B cell (primary cell): ENCODE measurements around the gene ANGEL2. TPM values are rescaled to one million over a fixed set of nuclear protein-coding genes. Genes with fewer than 3 reads are reported as not detected.

Experiments
- ATAC-seq: fragments of 200-7000 bp; cut with Tn5 transposase; one replicate; pipeline ENCODE4 v1.10.0; 2021; ENCODE audit warnings: low read depth, mild to moderate bottlenecking, moderate number of reproducible peaks, moderate library complexity
- CTCF ChIA-PET: fragments of 350-600 bp; sonication (Branson Sonifier 250); formaldehyde crosslinking; loops from one replicate; lab custom pipeline; 2021; ENCODE audit warnings: antibody characterized with exemption, inconsistent platforms; lab: Charles Lee
- POLR2A ChIA-PET: fragments of 350-600 bp; sonication (Branson Sonifier 250); formaldehyde crosslinking; loops from one replicate; lab custom pipeline; 2021; ENCODE audit warnings: antibody characterized with exemption; lab: Charles Lee
- DNase-seq: peaks from one replicate; pipeline ENCODE4 v3.0.0; 2013
- H2AFZ ChIP-seq: 2 replicates; pipeline ENCODE4 v1.6.1; 2012; ENCODE audit warnings: mild to moderate bottlenecking, low read depth, low read length; ENCODE audit not compliant: insufficient read depth, poor library complexity, severe bottlenecking
- H3K27ac ChIP-seq, 2 donors: 1 replicate in 1 of 2; 2 replicates in 1 of 2; pipeline ENCODE4 v1.5.1; 2012 to 2013; ENCODE audit warnings: low read length in 2 of 2, mild to moderate bottlenecking in 2 of 2, moderate library complexity in 1 of 2
- H3K27me3 ChIP-seq, 4 experiments: fragments of 200-600 bp in 1 of 4; sonication (generic) in 1 of 4; replicated peaks in 1 of 4; 1 replicate in 2 of 4; 2 replicates in 2 of 4; pipeline versions ENCODE4 v1.6.1 to v1.7.0; 2013 to 2016; ENCODE audit warnings: low read length in 3 of 4, mild to moderate bottlenecking in 2 of 4, mixed read lengths in 1 of 4, moderate library complexity in 1 of 4; ENCODE audit not compliant: insufficient read depth in 4 of 4, control insufficient read depth in 3 of 4; ENCODE audit errors: control extremely low read depth in 1 of 4
- H3K36me3 ChIP-seq, 2 experiments: replicated peaks in 1 of 2; 1 replicate in 1 of 2; 2 replicates in 1 of 2; pipeline versions ENCODE4 v1.6.1 to v1.7.1; 2013; ENCODE audit warnings: low read length in 1 of 2; ENCODE audit not compliant: insufficient read depth in 2 of 2, control insufficient read depth in 1 of 2; ENCODE audit errors: control extremely low read depth in 1 of 2, extremely low read depth in 1 of 2
- H3K4me1 ChIP-seq, 2 donors: fragments of 200-600 bp in 1 of 2; sonication (generic) in 1 of 2; 1 replicate in 1 of 2; 2 replicates in 1 of 2; pipeline versions ENCODE4 v1.5.1 to v1.6.1; 2013 to 2017; ENCODE audit warnings: low read length in 2 of 2; ENCODE audit not compliant: control insufficient read depth in 2 of 2, insufficient read depth in 2 of 2
- H3K4me2 ChIP-seq: replicated peaks from 2 replicates; pipeline ENCODE3; 2012; ENCODE audit warnings: mild to moderate bottlenecking, low read depth, low read length; ENCODE audit not compliant: poor library complexity, severe bottlenecking
- H3K4me3 ChIP-seq, 5 experiments: fragments of 200-600 bp in 1 of 5; sonication (generic) in 1 of 5; 1 replicate in 3 of 5; 2 replicates in 2 of 5; pipeline versions ENCODE4 v1.5.1 to v1.7.0; 2011 to 2016; ENCODE audit warnings: low read length in 4 of 5, mild to moderate bottlenecking in 4 of 5, low read depth in 2 of 5, control low read depth in 1 of 5, moderate library complexity in 1 of 5; ENCODE audit not compliant: insufficient read depth in 1 of 5; ENCODE audit errors: control extremely low read depth in 1 of 5, extremely low read depth in 1 of 5
- H3K79me2 ChIP-seq: fragments of 200-600 bp; sonication (generic); one replicate; pipeline ENCODE4 v1.6.0; 2016; ENCODE audit warnings: low read length; ENCODE audit not compliant: control insufficient read depth, insufficient read depth
- H3K9ac ChIP-seq: fragments of 200-600 bp; sonication (generic); 2 replicates; pipeline ENCODE4 v1.6.1; 2017; ENCODE audit warnings: mild to moderate bottlenecking, low read length, moderate library complexity
- H3K9me3 ChIP-seq, 3 donors: one replicate each; pipeline versions ENCODE4 v1.6.1 to v1.7.1; 2013; ENCODE audit warnings: low read length in 2 of 3; ENCODE audit not compliant: control insufficient read depth in 2 of 3, insufficient read depth in 1 of 3; ENCODE audit errors: control extremely low read depth in 1 of 3
- H4K20me1 ChIP-seq: 2 replicates; pipeline ENCODE4 v1.6.0; 2012; ENCODE audit warnings: mild to moderate bottlenecking, low read length; ENCODE audit not compliant: insufficient read depth, control insufficient read depth, poor library complexity, severe bottlenecking
- H3K27ac Mint-ChIP-seq: one replicate; pipeline ENCODE4 v1.8.0; 2021; ENCODE audit warnings: mixed read lengths
- H3K27me3 Mint-ChIP-seq: one replicate; pipeline ENCODE4 v1.8.0; 2021; ENCODE audit warnings: mixed read lengths
- H3K4me1 Mint-ChIP-seq: one replicate; pipeline ENCODE4 v1.8.0; 2021; ENCODE audit warnings: mixed read lengths
- H3K4me3 Mint-ChIP-seq: one replicate; pipeline ENCODE4 v1.8.0; 2021; ENCODE audit warnings: mixed read lengths
- H3K9me3 Mint-ChIP-seq: one replicate; pipeline ENCODE4 v1.8.0; 2022; ENCODE audit warnings: mixed read lengths; ENCODE audit not compliant: insufficient read depth
- EZH2 ChIP-seq: IDR thresholded peaks from 2 replicates; pipeline ENCODE4 v1.6.1; 2012; ENCODE audit warnings: borderline replicate concordance, low read depth, mild to moderate bottlenecking, moderate library complexity, low read length; ENCODE audit not compliant: insufficient read depth, poor library complexity, severe bottlenecking
- WGBS: methylation state at CpG from one replicate; pipeline ENCODE4 v1.1.5; 2013; ENCODE audit warnings: missing lambda C conversion rate; ENCODE audit not compliant: insufficient coverage; 5-methylcytosine and 5-hydroxymethylcytosine counted together
- intact Hi-C: fragments of 100-400 bp; cut with micrococcal nuclease; formaldehyde crosslinking; loops from one replicate; pipeline ENCODE4 v1.10.0; 2022
- polyA plus RNA-seq: library from polyadenylated mRNA; depleted of rRNA; stranded (reverse); fragments of >200 nt; gene quantifications from 2 replicates; pipeline ENCODE4 v1.2.3, GENCODE V29; 2012
- total RNA-seq, 2 donors: library from RNA; stranded (reverse); fragments of 120-200 nt in 1 of 2; gene quantifications; 1 replicate in 1 of 2; 2 replicates in 1 of 2; pipeline versions ENCODE4 v1.2.3 to v1.2.4, GENCODE V29; 2013 to 2022
- TF ChIP-seq, protein P1 (sequence below): fragments of 200-600 bp; IDR thresholded peaks from one replicate; pipeline ENCODE4 v1.8.0; 2022; ENCODE audit warnings: antibody characterized with exemption, mild to moderate bottlenecking

ANGEL2 gene
- total and polyA plus RNA-seq, 2 donors (not counting 1 experiment from before 2014, with no cell fraction given) = 25.2 to 94.2 TPM

DNA sequence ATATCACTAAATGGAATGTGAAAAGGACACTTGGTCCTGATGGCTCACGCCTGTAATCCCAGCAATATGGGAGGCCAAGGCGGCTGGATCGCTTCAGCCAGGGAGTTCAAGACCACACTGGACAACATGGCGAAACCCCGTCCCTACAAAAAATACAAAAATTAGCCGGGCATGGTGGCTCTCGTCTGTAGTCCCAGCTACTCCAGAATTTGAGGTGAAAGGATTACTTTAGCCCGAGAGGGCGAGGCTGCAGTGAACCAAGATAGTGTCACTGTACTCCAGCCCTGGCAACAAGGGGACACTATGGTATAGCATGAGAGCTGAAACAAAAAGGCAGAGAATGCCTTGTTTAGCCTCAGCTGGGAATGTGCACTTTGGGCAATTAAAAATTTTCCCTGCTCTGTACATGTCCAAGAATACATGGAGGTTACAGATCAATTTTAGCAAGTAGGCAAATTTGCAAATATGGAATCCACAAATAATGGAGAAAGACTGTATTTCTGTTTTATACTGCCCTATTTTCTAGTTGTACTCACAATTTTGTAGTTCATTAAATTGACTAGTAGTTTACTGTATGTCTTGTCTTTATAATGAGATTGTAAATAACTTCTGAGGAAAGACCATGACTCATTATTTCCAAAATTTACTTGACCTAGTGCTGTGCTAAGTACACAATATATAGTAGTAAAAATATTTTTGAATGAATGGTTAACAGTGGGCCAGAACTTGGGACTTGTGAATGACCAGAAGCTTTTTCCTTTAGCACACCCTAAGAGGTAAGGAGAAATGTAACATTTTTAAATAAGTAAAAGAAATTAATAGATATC is 2.0 kb upstream of the ANGEL2 start:
- H3K9ac ChIP-seq = no peak overlapping the region
- no peak overlapping the region for H3K4me3 ChIP-seq
- peaks cover 18% of the 10 kb centered on the region for H3K79me2 ChIP-seq
- peaks cover 22% of the 10 kb centered on the region for H3K4me1 Mint-ChIP-seq
- ChIA-PET CTCF (no interaction called here), POLR2A (interaction anchor here (0.7 kb wide), 1 partner anchor 274 kb away, joined by 3 read pairs; no protein-coding TSS in a partner anchor)
- H2AFZ ChIP-seq = no peak overlapping the region
- H4K20me1 ChIP-seq = no peaks in the 10 kb centered on the region
- H3K27ac ChIP-seq = no peak overlapping the region
- H3K27me3 ChIP-seq = no peaks in the 10 kb centered on the region
- WGBS = 98% methylated on average over 7 of the region's 9 CpGs
- H3K27ac Mint-ChIP-seq = no peak overlapping the region
- TF ChIP-seq, protein P1, sequence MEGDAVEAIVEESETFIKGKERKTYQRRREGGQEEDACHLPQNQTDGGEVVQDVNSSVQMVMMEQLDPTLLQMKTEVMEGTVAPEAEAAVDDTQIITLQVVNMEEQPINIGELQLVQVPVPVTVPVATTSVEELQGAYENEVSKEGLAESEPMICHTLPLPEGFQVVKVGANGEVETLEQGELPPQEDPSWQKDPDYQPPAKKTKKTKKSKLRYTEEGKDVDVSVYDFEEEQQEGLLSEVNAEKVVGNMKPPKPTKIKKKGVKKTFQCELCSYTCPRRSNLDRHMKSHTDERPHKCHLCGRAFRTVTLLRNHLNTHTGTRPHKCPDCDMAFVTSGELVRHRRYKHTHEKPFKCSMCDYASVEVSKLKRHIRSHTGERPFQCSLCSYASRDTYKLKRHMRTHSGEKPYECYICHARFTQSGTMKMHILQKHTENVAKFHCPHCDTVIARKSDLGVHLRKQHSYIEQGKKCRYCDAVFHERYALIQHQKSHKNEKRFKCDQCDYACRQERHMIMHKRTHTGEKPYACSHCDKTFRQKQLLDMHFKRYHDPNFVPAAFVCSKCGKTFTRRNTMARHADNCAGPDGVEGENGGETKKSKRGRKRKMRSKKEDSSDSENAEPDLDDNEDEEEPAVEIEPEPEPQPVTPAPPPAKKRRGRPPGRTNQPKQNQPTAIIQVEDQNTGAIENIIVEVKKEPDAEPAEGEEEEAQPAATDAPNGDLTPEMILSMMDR = no peak
- TF ChIP-seq EZH2 = no peak
- H3K4me3 Mint-ChIP-seq = no peak overlapping the region
- peaks cover 7 to 14% of the 10 kb centered on the region in 2 donors for H3K4me1 ChIP-seq
- intact Hi-C loops = loop anchor here (10.0 kb wide), 1 partner anchor 983 kb away; the partner anchor contains the start of genes DTL and INTS7
- no peaks in the 10 kb centered on the region for H3K9me3 ChIP-seq
- no peaks in the 10 kb centered on the region for H3K27me3 Mint-ChIP-seq
- DNase-seq = no peak
- no peak for ATAC-seq
- H3K4me2 ChIP-seq = no peak overlapping the region
- no peaks in the 10 kb centered on the region for H3K9me3 Mint-ChIP-seq
- peaks cover 0 to 4% of the 10 kb centered on the region in 2 experiments for H3K36me3 ChIP-seq

DNA sequence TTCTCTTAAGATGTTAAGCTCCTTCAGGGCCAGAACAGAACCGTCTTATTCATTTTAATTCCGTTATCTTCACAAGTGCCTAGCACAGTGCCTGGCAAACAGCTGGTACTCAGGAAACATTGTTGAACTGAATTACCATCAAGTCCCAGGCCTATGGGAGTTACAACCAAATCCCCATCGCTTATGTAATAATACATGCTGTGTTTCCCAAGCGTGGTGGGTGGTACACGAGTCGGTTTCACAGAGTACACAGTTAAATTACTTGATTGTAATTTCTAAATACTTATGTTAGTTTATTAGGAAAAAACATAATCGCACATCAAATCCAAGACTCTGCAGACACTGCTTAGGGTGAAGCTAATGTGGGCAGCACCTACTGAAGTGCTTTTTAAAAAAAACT is 1.0 kb downstream of the ANGEL2 start:
- TF ChIP-seq, protein P1 = no peak
- no peak for TF ChIP-seq EZH2
- Mint-ChIP-seq H3K4me1 (peaks cover 31% of the 10 kb centered on the region), H3K27me3 (no peaks in the 10 kb centered on the region), H3K4me3 (peak overlapping the region; percentile 98), H3K9me3 (no peaks in the 10 kb centered on the region), H3K27ac (peak overlapping the region; percentile 99)
- Histone ChIP-seq H3K79me2 (peaks cover 39% of the 10 kb centered on the region), H3K27me3 (no peaks in the 10 kb centered on the region), H3K4me3 (peak overlapping the region; percentile 65 to 89 (median 77)), H3K27ac (peak overlapping the region; percentile 81 to 92), H2AFZ (peak overlapping the region; percentile 82), H3K4me1 (peaks cover 7 to 14% of the 10 kb centered on the region in 2 donors), H3K9ac (peak overlapping the region; percentile 73), H3K9me3 (no peaks in the 10 kb centered on the region), H3K36me3 (peaks cover 3 to 20% of the 10 kb centered on the region in 2 experiments), H4K20me1 (no peaks in the 10 kb centered on the region), H3K4me2 (peak overlapping the region; percentile 82)
- intact Hi-C loops = loop anchor here (1.0 to 10.0 kb wide), 7 partner anchors 37 to 1435 kb away; partner anchors contain the start of genes DTL, FLVCR1, INTS7 and NSL1
- CTCF ChIA-PET = interaction anchor here (1.2 to 1.6 kb wide), 2 partner anchors 20 to 944 kb away, joined by 3 to 5 read pairs; no protein-coding TSS in a partner anchor
- POLR2A ChIA-PET = interaction anchor here (1.0 to 1.9 kb wide), 3 partner anchors 36 to 157 kb away, joined by 5 to 7 read pairs (median 5); partner anchors contain the start of genes FLVCR1 and RPS6KC1
- 56% methylated on average over 2 of the region's 7 CpGs for WGBS
- no peak for DNase-seq
- no peak for ATAC-seq
